DND-41 (cell line): ENCODE results near the gene SOX6.

Experiments
- ATAC-seq: fragments of 200-7000 bp; cut with Tn5 transposase; 3 replicates; pipeline ENCODE4 v1.9.1; 2021; ENCODE audit warnings: low read depth; ENCODE audit not compliant: insufficient read depth
- DNase-seq: peaks from one replicate; pipeline ENCODE4 v3.0.0-alpha.2; 2020
- H2AFZ ChIP-seq: 2 replicates; pipeline ENCODE4 v1.6.0; 2012; ENCODE audit warnings: low read depth, low read length
- H3K27ac ChIP-seq: 2 replicates; pipeline ENCODE4 v1.5.1; 2012; ENCODE audit warnings: low read length, inconsistent platforms
- H3K27me3 ChIP-seq: fragments of 200-600 bp; sonication (generic); 2 replicates; pipeline ENCODE4 v1.6.0; 2012; ENCODE audit warnings: low read length, mild to moderate bottlenecking, inconsistent platforms; ENCODE audit not compliant: insufficient read depth, poor library complexity
- H3K36me3 ChIP-seq: 2 replicates; pipeline ENCODE4 v1.5.1; 2012; ENCODE audit warnings: low read length, inconsistent platforms; ENCODE audit not compliant: insufficient read depth
- H3K4me1 ChIP-seq: 2 replicates; pipeline ENCODE4 v1.5.1; 2012; ENCODE audit warnings: mild to moderate bottlenecking, low read length; ENCODE audit not compliant: insufficient read depth
- H3K4me2 ChIP-seq: 2 replicates; pipeline ENCODE4 v1.6.0; 2012; ENCODE audit warnings: mild to moderate bottlenecking, moderate library complexity, low read length, inconsistent platforms; ENCODE audit not compliant: insufficient read depth
- H3K4me3 ChIP-seq, 2 experiments: fragments of 200-600 bp in 1 of 2; shearing (Covaris generic) in 1 of 2; 2 replicates each; pipeline ENCODE4 v1.5.1; 2012 to 2016; ENCODE audit warnings: inconsistent platforms in 2 of 2, low read length in 2 of 2, mild to moderate bottlenecking in 2 of 2, low read depth in 1 of 2, moderate library complexity in 1 of 2
- H3K79me2 ChIP-seq: 2 replicates; pipeline ENCODE4 v1.6.0; 2012; ENCODE audit warnings: low read length, inconsistent platforms; ENCODE audit not compliant: insufficient read depth
- H3K9ac ChIP-seq: 2 replicates; pipeline ENCODE4 v1.6.0; 2012; ENCODE audit warnings: low read depth, mild to moderate bottlenecking, inconsistent platforms, low read length, moderate library complexity
- H3K9me3 ChIP-seq: 2 replicates; pipeline ENCODE4 v1.5.1; 2012; ENCODE audit warnings: low read length, moderate library complexity, mild to moderate bottlenecking, inconsistent platforms; ENCODE audit not compliant: insufficient read depth, severe bottlenecking
- H4K20me1 ChIP-seq: 2 replicates; pipeline ENCODE4 v1.6.0; 2012; ENCODE audit warnings: low read length; ENCODE audit not compliant: insufficient read depth
- CTCF ChIP-seq: IDR thresholded peaks from 2 replicates; pipeline ENCODE4 v1.5.1; 2012; ENCODE audit warnings: borderline replicate concordance, low read length, moderate library complexity, mild to moderate bottlenecking; ENCODE audit not compliant: poor library complexity, severe bottlenecking; ENCODE audit errors: extremely low read depth
- EZH2 ChIP-seq: IDR thresholded peaks from 3 replicates; pipeline ENCODE4 v1.6.1; 2012; ENCODE audit warnings: borderline replicate concordance, low read depth, mild to moderate bottlenecking, moderate library complexity, low read length, inconsistent platforms; ENCODE audit not compliant: severe bottlenecking

Gene SOX6

DNA sequence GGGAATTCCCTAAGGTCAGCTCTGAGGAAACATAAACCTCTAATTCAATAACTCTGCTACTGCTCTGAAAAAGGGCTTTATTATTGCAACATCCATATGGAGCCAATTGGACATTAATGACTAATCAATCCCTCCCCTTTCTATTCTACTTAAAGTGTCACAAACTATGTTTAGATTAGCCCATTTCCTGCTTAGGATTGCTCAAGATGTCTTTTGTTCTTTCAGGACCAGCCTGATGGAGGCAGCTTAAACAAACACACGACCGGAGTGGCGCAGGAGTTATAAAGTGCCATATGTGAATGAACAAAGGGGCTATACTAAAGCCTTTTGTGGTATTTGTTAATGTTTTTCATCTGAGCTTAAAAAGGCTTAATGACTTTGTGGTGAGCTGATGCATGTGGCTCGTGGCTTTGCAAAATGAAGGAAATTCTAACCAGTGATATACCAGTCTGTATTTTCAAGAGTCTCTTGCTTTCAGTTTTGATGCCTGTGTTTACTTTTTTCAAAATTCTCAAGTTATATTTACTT is 354.4 kb downstream of the SOX6 start:
- H3K4me1 ChIP-seq = no peaks in the 10 kb centered on the region
- no peak overlapping the region for H3K9ac ChIP-seq
- no peaks in the 10 kb centered on the region for H3K36me3 ChIP-seq
- H3K4me3 ChIP-seq = no peak overlapping the region
- no peaks in the 10 kb centered on the region for H4K20me1 ChIP-seq
- no peak overlapping the region for H2AFZ ChIP-seq
- no peaks in the 10 kb centered on the region for H3K79me2 ChIP-seq
- ATAC-seq (peak; percentile 74), DNase-seq (peak; percentile 7)
- no peak overlapping the region for H3K4me2 ChIP-seq
- TF ChIP-seq EZH2 = no peak
- TF ChIP-seq CTCF = no peak
- H3K27ac ChIP-seq = no peak overlapping the region
- H3K27me3 ChIP-seq = peaks cover 7% of the 10 kb centered on the region
- H3K9me3 ChIP-seq = no peaks in the 10 kb centered on the region

DNA sequence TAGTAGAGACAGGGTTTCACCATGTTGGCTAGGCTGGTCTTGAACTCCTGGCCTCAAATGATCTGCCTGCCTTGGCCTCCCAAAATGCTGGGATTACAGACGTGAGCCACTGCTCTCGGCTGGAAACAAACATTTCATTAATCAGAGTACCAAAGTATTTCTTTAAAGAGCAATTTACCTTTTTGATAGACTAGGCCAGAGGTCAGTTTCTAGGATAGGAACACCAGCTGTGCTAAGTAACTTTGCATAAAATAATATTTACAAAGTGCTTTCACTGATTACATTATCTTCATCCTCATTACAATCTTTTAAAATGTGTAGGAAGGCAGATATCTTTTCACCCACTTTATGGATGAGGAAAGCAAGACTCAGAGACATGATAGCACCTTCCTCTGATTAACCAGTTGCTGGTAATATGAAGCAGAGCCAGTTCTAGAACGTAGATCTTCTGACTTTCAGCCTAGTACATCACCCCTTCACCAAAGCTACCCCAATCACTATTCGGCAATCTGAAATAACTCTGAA is 355.2 kb downstream of the SOX6 start:
- no peak overlapping the region for H3K9ac ChIP-seq
- H3K9me3 ChIP-seq = no peaks in the 10 kb centered on the region
- no peaks in the 10 kb centered on the region for H3K4me1 ChIP-seq
- H3K27ac ChIP-seq = no peak overlapping the region
- no peak overlapping the region for H3K4me2 ChIP-seq
- ATAC-seq (no peak), DNase-seq (no peak)
- H3K4me3 ChIP-seq = no peak overlapping the region
- H3K27me3 ChIP-seq = peaks cover 7% of the 10 kb centered on the region
- TF ChIP-seq EZH2 (no peak), CTCF (no peak)
- no peaks in the 10 kb centered on the region for H4K20me1 ChIP-seq
- H3K36me3 ChIP-seq = no peaks in the 10 kb centered on the region
- no peaks in the 10 kb centered on the region for H3K79me2 ChIP-seq
- no peak overlapping the region for H2AFZ ChIP-seq

- Histone ChIP-seq H3K27ac (no peak overlapping the region), H3K9ac (no peak overlapping the region), H4K20me1 (no peaks in the 10 kb centered on the region), H2AFZ (no peak overlapping the region), H3K79me2 (no peaks in the 10 kb centered on the region), H3K4me3 (no peak overlapping the region), H3K27me3 (peaks cover 3% of the 10 kb centered on the region), H3K4me1 (no peaks in the 10 kb centered on the region), H3K36me3 (no peaks in the 10 kb centered on the region), H3K4me2 (no peak overlapping the region), H3K9me3 (no peaks in the 10 kb centered on the region)
- no peak for TF ChIP-seq CTCF
- no peak for TF ChIP-seq EZH2
- no peak for DNase-seq
- ATAC-seq = no peak
Measured at GRCh38 chr11:16000065-16000464, 356.3 kb downstream of the SOX6 start.

DNA sequence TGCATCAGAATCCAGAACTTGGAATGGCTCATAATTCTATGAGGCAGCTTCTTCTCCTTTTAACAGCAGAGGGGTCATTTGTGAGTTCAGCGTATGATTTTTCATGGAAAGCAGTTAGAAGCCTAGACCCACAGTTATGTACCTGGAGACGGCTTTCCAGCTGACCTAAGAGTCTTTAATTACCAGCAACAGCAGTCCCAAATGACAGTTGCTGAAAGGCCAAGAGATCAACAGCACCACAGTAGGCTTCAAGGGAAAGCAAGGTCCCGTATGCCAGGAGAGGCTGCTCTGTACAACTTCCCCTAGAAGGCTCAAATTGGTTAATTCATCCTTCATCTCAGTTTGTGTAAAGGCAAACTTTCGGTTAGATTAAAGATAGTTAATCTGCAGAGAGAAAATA is 363.0 kb downstream of the SOX6 start:
- Histone ChIP-seq H3K36me3 (no peaks in the 10 kb centered on the region), H3K27ac (no peak overlapping the region), H4K20me1 (no peaks in the 10 kb centered on the region), H3K4me1 (no peaks in the 10 kb centered on the region), H3K79me2 (no peaks in the 10 kb centered on the region), H3K9ac (no peak overlapping the region), H2AFZ (no peak overlapping the region), H3K4me2 (no peak overlapping the region), H3K4me3 (no peak overlapping the region), H3K9me3 (no peaks in the 10 kb centered on the region), H3K27me3 (no peaks in the 10 kb centered on the region)
- DNase-seq (no peak), ATAC-seq (no peak)
- TF ChIP-seq EZH2 (no peak), CTCF (no peak)
